ENCODE data around the gene PTGER2. TPM values are rescaled to one million over a fixed set of nuclear protein-coding genes. Genes with fewer than 3 reads are reported as not detected.

PTGER2 gene
- total and polyA plus RNA-seq, 10 of the 15 experiments (the other 5 are each of a cell fraction or from before 2014, with no cell fraction given) = 0.03 to 1.6 (median 0.33) TPM

GRCh38 chr14:52310541-52310940 lies 3.6 kb upstream of the PTGER2 start:
- SMC1A ChIA-PET (ENCODE audit: uncharacterized antibody, unreplicated experiment) = interaction anchor here (1.1 to 1.5 kb wide), 2 partner anchors 10 to 11 kb away, joined by 3 read pairs; no protein-coding TSS in a partner anchor
- no peak for FAIRE-seq

DNA sequence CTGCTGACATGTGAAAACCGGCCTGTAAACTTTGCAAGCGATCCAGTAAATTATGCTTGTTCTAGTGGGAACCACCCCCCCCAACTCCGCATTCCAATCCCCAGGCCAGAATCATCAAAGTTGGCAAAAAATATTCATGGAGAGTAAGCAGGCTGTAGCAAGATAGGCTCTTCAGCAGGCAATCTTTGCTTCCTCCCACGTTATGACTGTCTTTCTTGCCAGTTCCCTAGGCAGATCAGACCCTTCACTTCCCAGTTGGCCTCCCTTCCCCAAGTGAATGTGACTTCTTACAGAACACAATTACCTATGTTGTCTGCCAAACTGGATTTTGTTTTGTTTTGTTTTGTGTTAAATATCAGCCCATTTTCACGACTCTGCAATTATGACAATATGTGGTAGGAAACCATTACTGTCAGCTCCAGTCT lies 1.2 kb upstream of the PTGER2 start:
- ATAC-seq (no peak), DNase-seq (ENCODE audit: low read depth, low spot score) (no peak), FAIRE-seq (no peak)
- Histone ChIP-seq H2AFZ (ENCODE audit: control insufficient read depth, low read depth, low read length) (no peak overlapping the region), H3K79me2 (ENCODE audit: control insufficient read depth, insufficient read depth, low read length) (no peaks in the 10 kb centered on the region), H3K36me3 (ENCODE audit: control insufficient read depth in 2 of 2, insufficient read depth in 2 of 2, low read length in 1 of 2) (no peaks in the 10 kb centered on the region), H3K9me3 (replicated peaks; ENCODE audit: control insufficient read depth, insufficient read depth, low read length) (peaks cover 7% of the 10 kb centered on the region; the same call in 2 of the 3 replicates), H4K20me1 (ENCODE audit: control insufficient read depth, insufficient read depth) (no peaks in the 10 kb centered on the region), H3K4me1 (ENCODE audit: control insufficient read depth, insufficient read depth, low read length) (peaks cover 27% of the 10 kb centered on the region), H3K27ac (ENCODE audit: control insufficient read depth, insufficient read depth) (no peak overlapping the region), H3K27me3 (replicated peaks in 1 of 2; ENCODE audit: control insufficient read depth in 2 of 2, insufficient read depth in 2 of 2, low read length in 1 of 2) (peaks cover 13 to 25% of the 10 kb centered on the region in 2 experiments), H3K4me2 (ENCODE audit: control insufficient read depth, insufficient read depth) (no peak overlapping the region), H3K9ac (ENCODE audit: control insufficient read depth, insufficient read depth, low read length) (no peak overlapping the region), H3K4me3 (no peak overlapping the region)
- no TSS peak for BruUV-seq (replicated peaks)
- CTCF ChIA-PET = no interaction called here
- RAD21 ChIA-PET (ENCODE audit: unreplicated experiment) = no interaction called here
- SMC1A ChIA-PET (ENCODE audit: uncharacterized antibody, unreplicated experiment) = interaction anchor here (1.1 kb wide), 1 partner anchor 130 kb away, joined by 3 read pairs; no protein-coding TSS in a partner anchor
- 88% methylated on average over 5 of the region's 5 CpGs for WGBS (ENCODE audit: insufficient coverage, insufficient replicate concordance, low lambda C conversion rate, missing lambda C conversion rate)
- POLR2A ChIA-PET = no interaction called here
- in situ Hi-C loops (cut with MboI) = no loop called here
- intact Hi-C loops (cut with micrococcal nuclease; ENCODE audit: unreplicated experiment) = no loop called here
- TF ChIP-seq HDGF (IDR thresholded peaks at IDR 0.05) (no peak), BCLAF1 (IDR thresholded peaks at IDR 0.05) (no peak), ZNF217 (IDR thresholded peaks at IDR 0.05) (no peak), YY1 (IDR thresholded peaks at IDR 0.05; ENCODE audit: low read depth, low read length) (no peak), TCF7 (IDR thresholded peaks at IDR 0.05; ENCODE audit: borderline replicate concordance) (no peak), YBX1 (IDR thresholded peaks at IDR 0.05) (no peak), EED (IDR thresholded peaks at IDR 0.05; ENCODE audit: low read depth) (no peak)
- TF ChIP-seq, protein P1, sequence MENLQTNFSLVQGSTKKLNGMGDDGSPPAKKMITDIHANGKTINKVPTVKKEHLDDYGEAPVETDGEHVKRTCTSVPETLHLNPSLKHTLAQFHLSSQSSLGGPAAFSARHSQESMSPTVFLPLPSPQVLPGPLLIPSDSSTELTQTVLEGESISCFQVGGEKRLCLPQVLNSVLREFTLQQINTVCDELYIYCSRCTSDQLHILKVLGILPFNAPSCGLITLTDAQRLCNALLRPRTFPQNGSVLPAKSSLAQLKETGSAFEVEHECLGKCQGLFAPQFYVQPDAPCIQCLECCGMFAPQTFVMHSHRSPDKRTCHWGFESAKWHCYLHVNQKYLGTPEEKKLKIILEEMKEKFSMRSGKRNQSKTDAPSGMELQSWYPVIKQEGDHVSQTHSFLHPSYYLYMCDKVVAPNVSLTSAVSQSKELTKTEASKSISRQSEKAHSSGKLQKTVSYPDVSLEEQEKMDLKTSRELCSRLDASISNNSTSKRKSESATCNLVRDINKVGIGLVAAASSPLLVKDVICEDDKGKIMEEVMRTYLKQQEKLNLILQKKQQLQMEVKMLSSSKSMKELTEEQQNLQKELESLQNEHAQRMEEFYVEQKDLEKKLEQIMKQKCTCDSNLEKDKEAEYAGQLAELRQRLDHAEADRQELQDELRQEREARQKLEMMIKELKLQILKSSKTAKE (IDR thresholded peaks at IDR 0.05; ENCODE audit: low read depth, poor library complexity, severe bottlenecking) = no peak

More at GRCh38 chr14:52310541-52310940, 3.6 kb upstream of the PTGER2 start:
- WGBS (ENCODE audit: insufficient coverage, insufficient replicate concordance, low lambda C conversion rate, missing lambda C conversion rate) = 37% methylated on average over 3 of the region's 3 CpGs
- Histone ChIP-seq H3K9ac (ENCODE audit: control insufficient read depth, insufficient read depth, low read length) (no peak overlapping the region), H3K27ac (ENCODE audit: control insufficient read depth, insufficient read depth) (no peak overlapping the region), H4K20me1 (ENCODE audit: control insufficient read depth, insufficient read depth) (no peaks in the 10 kb centered on the region), H2AFZ (ENCODE audit: control insufficient read depth, low read depth, low read length) (no peak overlapping the region), H3K4me1 (ENCODE audit: control insufficient read depth, insufficient read depth, low read length) (peaks cover 27% of the 10 kb centered on the region), H3K79me2 (ENCODE audit: control insufficient read depth, insufficient read depth, low read length) (no peaks in the 10 kb centered on the region), H3K36me3 (ENCODE audit: control insufficient read depth in 2 of 2, insufficient read depth in 2 of 2, low read length in 1 of 2) (no peaks in the 10 kb centered on the region), H3K4me2 (ENCODE audit: control insufficient read depth, insufficient read depth) (no peak overlapping the region), H3K4me3 (no peak overlapping the region), H3K27me3 (replicated peaks in 1 of 2; ENCODE audit: control insufficient read depth in 2 of 2, insufficient read depth in 2 of 2, low read length in 1 of 2) (peaks cover 9 to 15% of the 10 kb centered on the region in 2 experiments), H3K9me3 (replicated peaks; ENCODE audit: control insufficient read depth, insufficient read depth, low read length) (peaks cover 7% of the 10 kb centered on the region; the same call in 2 of the 3 replicates)
- ATAC-seq (no peak), DNase-seq (ENCODE audit: low read depth, low spot score) (no peak)
- POLR2A ChIA-PET = no interaction called here
- TF ChIP-seq SIN3A (IDR thresholded peaks at IDR 0.05; ENCODE audit: low read depth, low read length) (no peak), ELK1 (IDR thresholded peaks at IDR 0.05; ENCODE audit: low read depth, low read length) (no peak), SPI1 (IDR thresholded peaks at IDR 0.05; ENCODE audit: borderline replicate concordance, insufficient read depth, low read depth, low read length) (no peak), NFXL1 (IDR thresholded peaks at IDR 0.05; ENCODE audit: borderline replicate concordance) (no peak), MYB (IDR thresholded peaks at IDR 0.05; ENCODE audit: borderline replicate concordance, low read depth, low read length) (no peak)
- BruUV-seq (replicated peaks) = no TSS peak
- intact Hi-C loops (cut with micrococcal nuclease; ENCODE audit: unreplicated experiment) (no loop called here), in situ Hi-C loops (cut with MboI) (no loop called here)
- RAD21 ChIA-PET (ENCODE audit: unreplicated experiment) = no interaction called here
- CTCF ChIA-PET = interaction anchor here (0.6 to 1.1 kb wide), 2 partner anchors 36 to 464 kb away, joined by 3 read pairs; no protein-coding TSS in a partner anchor
